BLaER1 treated with 17β-estradiol and CSF1 and Interleukin-3, amounts not matched to agents 10 nM and 100 nM (cell line): ENCODE data around the gene ELSPBP1.

Experiments used
- H3K27ac ChIP-seq, 11 experiments: shearing (Covaris generic); formaldehyde crosslinking; 2 replicates each; pipeline ENCODE4 v1.8.1; 2022
- H3K27me3 ChIP-seq, 11 experiments: shearing (Covaris generic); formaldehyde crosslinking; 2 replicates each; pipeline ENCODE4 v1.8.1; 2022
- H3K36me3 ChIP-seq, 11 experiments: shearing (Covaris generic); formaldehyde crosslinking; 2 replicates each; pipeline ENCODE4 v1.8.1; 2022
- H3K4me1 ChIP-seq, 10 experiments: shearing (Covaris generic); formaldehyde crosslinking; 2 replicates each; pipeline ENCODE4 v1.8.1; 2022
- H3K4me2 ChIP-seq, 11 experiments: shearing (Covaris generic); formaldehyde crosslinking; 2 replicates each; pipeline ENCODE4 v1.8.1; 2022
- H3K4me3 ChIP-seq, 10 experiments: shearing (Covaris generic); formaldehyde crosslinking; 2 replicates each; pipeline ENCODE4 v1.8.1; 2022
- H3K9ac ChIP-seq, 11 experiments: shearing (Covaris generic); formaldehyde crosslinking; 2 replicates each; pipeline ENCODE4 v1.8.1; 2022
- H3K9me3 ChIP-seq, 11 experiments: shearing (Covaris generic); formaldehyde crosslinking; replicated peaks in 1 of 11; 2 replicates each; pipeline ENCODE4 v1.8.1; 2022
- H4K20me1 ChIP-seq, 11 experiments: shearing (Covaris generic); formaldehyde crosslinking; 2 replicates each; pipeline ENCODE4 v1.8.1; 2022
- Cebpa-rat ChIP-seq, 11 experiments: shearing (Covaris generic); IDR thresholded peaks; 2 replicates each; pipeline ENCODE4 v1.8.1; 2022

ELSPBP1 gene

GRCh38 chr19:48000846-48001245 lies 6.4 kb downstream of the ELSPBP1 start:
- H3K9ac ChIP-seq = no peak overlapping the region
- no peak for TF ChIP-seq Cebpa-rat (IDR thresholded peaks at IDR 0.05)
- no peaks in the 10 kb centered on the region for H3K27me3 ChIP-seq
- H3K4me1 ChIP-seq = no peaks in the 10 kb centered on the region
- H3K4me3 ChIP-seq = no peak overlapping the region
- no peak overlapping the region for H3K27ac ChIP-seq
- no peak overlapping the region for H3K4me2 ChIP-seq
- H3K36me3 ChIP-seq = no peaks in the 10 kb centered on the region
- H4K20me1 ChIP-seq = no peaks in the 10 kb centered on the region
- peaks cover 3 to 16% (median 8%) of the 10 kb centered on the region in 11 experiments; a peak in 13 of 22 replicates for H3K9me3 ChIP-seq

GRCh38 chr19:48004236-48004635 lies 9.8 kb downstream of the ELSPBP1 start:
- Histone ChIP-seq H3K9me3 (peaks cover 7 to 30% (median 12%) of the 10 kb centered on the region in 11 experiments; a peak in 16 of 22 replicates), H3K27me3 (no peaks in the 10 kb centered on the region), H3K4me2 (no peak overlapping the region), H4K20me1 (no peaks in the 10 kb centered on the region), H3K4me3 (no peak overlapping the region), H3K9ac (no peak overlapping the region), H3K36me3 (no peaks in the 10 kb centered on the region), H3K4me1 (no peaks in the 10 kb centered on the region), H3K27ac (no peak overlapping the region)
- no peak for TF ChIP-seq Cebpa-rat (IDR thresholded peaks at IDR 0.05)

GRCh38 chr19:48006762-48007161 lies 12.3 kb downstream of the ELSPBP1 start:
- Histone ChIP-seq H3K4me3 (no peak overlapping the region), H3K36me3 (no peaks in the 10 kb centered on the region), H3K4me2 (no peak overlapping the region), H4K20me1 (no peaks in the 10 kb centered on the region), H3K9me3 (peaks cover 0 to 20% (median 6%) of the 10 kb centered on the region in 11 experiments; a peak in 11 of 22 replicates), H3K9ac (no peak overlapping the region), H3K4me1 (no peaks in the 10 kb centered on the region), H3K27ac (no peak overlapping the region), H3K27me3 (no peaks in the 10 kb centered on the region)
- TF ChIP-seq Cebpa-rat (IDR thresholded peaks at IDR 0.05) = no peak

- Histone ChIP-seq H4K20me1 (no peaks in the 10 kb centered on the region), H3K4me1 (no peaks in the 10 kb centered on the region), H3K27ac (no peak overlapping the region), H3K27me3 (no peaks in the 10 kb centered on the region), H3K4me3 (no peak overlapping the region), H3K9ac (no peak overlapping the region), H3K36me3 (no peaks in the 10 kb centered on the region), H3K4me2 (no peak overlapping the region), H3K9me3 (peaks cover 0 to 19% (median 6%) of the 10 kb centered on the region in 11 experiments; a peak in 11 of 22 replicates)
- no peak for TF ChIP-seq Cebpa-rat (IDR thresholded peaks at IDR 0.05)
Measured at GRCh38 chr19:48010932-48011758, 16.7 kb downstream of the ELSPBP1 start.

- Histone ChIP-seq H3K36me3 (no peaks in the 10 kb centered on the region), H3K4me1 (peaks cover 0 to 7% (median 0%) of the 10 kb centered on the region in 10 experiments; a peak in 1 of 20 replicates), H3K9me3 (peaks cover 0 to 5% (median 0%) of the 10 kb centered on the region in 11 experiments; a peak in 1 of 22 replicates), H3K4me3 (no peak overlapping the region), H4K20me1 (no peaks in the 10 kb centered on the region), H3K27me3 (no peaks in the 10 kb centered on the region), H3K4me2 (no peak overlapping the region), H3K27ac (no peak overlapping the region), H3K9ac (no peak overlapping the region)
- TF ChIP-seq Cebpa-rat (IDR thresholded peaks at IDR 0.05) = no peak
Measured at GRCh38 chr19:48020686-48021085, 26.3 kb downstream of the ELSPBP1 start.

GRCh38 chr19:48023011-48023410 lies 28.6 kb downstream of the ELSPBP1 start:
- H3K9me3 ChIP-seq = peaks cover 0 to 9% (median 0%) of the 10 kb centered on the region in 11 experiments; a peak in 1 of 22 replicates
- H3K27me3 ChIP-seq = no peaks in the 10 kb centered on the region
- H3K4me1 ChIP-seq = peaks cover 0 to 7% (median 0%) of the 10 kb centered on the region in 10 experiments; a peak in 1 of 20 replicates
- H3K4me3 ChIP-seq = no peak overlapping the region
- no peaks in the 10 kb centered on the region for H4K20me1 ChIP-seq
- no peak overlapping the region for H3K4me2 ChIP-seq
- TF ChIP-seq Cebpa-rat (IDR thresholded peaks at IDR 0.05) = no peak
- no peaks in the 10 kb centered on the region for H3K36me3 ChIP-seq
- no peak overlapping the region for H3K9ac ChIP-seq
- no peak overlapping the region for H3K27ac ChIP-seq

GRCh38 chr19:48023518-48023917 lies 29.1 kb downstream of the ELSPBP1 start:
- Histone ChIP-seq H3K9me3 (peaks cover 0 to 9% (median 0%) of the 10 kb centered on the region in 11 experiments; a peak in 1 of 22 replicates), H4K20me1 (no peaks in the 10 kb centered on the region), H3K9ac (no peak overlapping the region), H3K36me3 (no peaks in the 10 kb centered on the region), H3K4me2 (no peak overlapping the region), H3K27me3 (no peaks in the 10 kb centered on the region), H3K4me3 (no peak overlapping the region), H3K4me1 (peaks cover 0 to 7% (median 0%) of the 10 kb centered on the region in 10 experiments; a peak in 1 of 20 replicates), H3K27ac (no peak overlapping the region)
- TF ChIP-seq Cebpa-rat (IDR thresholded peaks at IDR 0.05) = no peak

GRCh38 chr19:48025480-48025879 lies 31.0 kb downstream of the ELSPBP1 start:
- TF ChIP-seq Cebpa-rat (IDR thresholded peaks at IDR 0.05) = no peak
- H3K27ac ChIP-seq = no peak overlapping the region
- no peaks in the 10 kb centered on the region for H3K27me3 ChIP-seq
- peaks cover 0 to 9% (median 0%) of the 10 kb centered on the region in 11 experiments; a peak in 1 of 22 replicates for H3K9me3 ChIP-seq
- H3K4me1 ChIP-seq = peaks cover 0 to 17% (median 9%) of the 10 kb centered on the region in 10 experiments; a peak in 8 of 20 replicates
- no peak overlapping the region for H3K4me3 ChIP-seq
- no peaks in the 10 kb centered on the region for H4K20me1 ChIP-seq
- H3K9ac ChIP-seq = no peak overlapping the region
- H3K4me2 ChIP-seq = no peak overlapping the region
- H3K36me3 ChIP-seq = no peaks in the 10 kb centered on the region

- no peak overlapping the region for H3K4me3 ChIP-seq
- no peak overlapping the region for H3K9ac ChIP-seq
- no peak overlapping the region for H3K27ac ChIP-seq
- H3K27me3 ChIP-seq = no peaks in the 10 kb centered on the region
- H3K36me3 ChIP-seq = no peaks in the 10 kb centered on the region
- H3K4me1 ChIP-seq = peaks cover 0 to 11% (median 9%) of the 10 kb centered on the region in 10 experiments; a peak in 8 of 20 replicates
- H4K20me1 ChIP-seq = no peaks in the 10 kb centered on the region
- H3K9me3 ChIP-seq = peaks cover 0 to 9% (median 0%) of the 10 kb centered on the region in 11 experiments; a peak in 1 of 22 replicates
- H3K4me2 ChIP-seq = peak overlapping the region in 6 of 11 experiments; percentile 3 to 34 (median 20); a peak in 8 of 22 replicates
- no peak for TF ChIP-seq Cebpa-rat (IDR thresholded peaks at IDR 0.05)
Measured at GRCh38 chr19:48029431-48029830, 35.0 kb downstream of the ELSPBP1 start.
